HG03060 (cell line): ENCODE results near the gene RAB22A.
"Not testable (repeated sequence)": the region's sequence is repeated elsewhere in the genome, so short reads cannot be mapped to it uniquely, and the experiment has no call there.

Source experiments
- ATAC-seq: cut with Tn5 transposase; IDR thresholded peaks from one replicate; pipeline ENCODE4 v1.9.1; 2021; ENCODE audit warnings: low read depth, moderate number of reproducible peaks; ENCODE audit not compliant: unreplicated experiment

RAB22A gene

GRCh38 chr20:58340853-58341252 is 31.3 kb downstream of the RAB22A start:
- no peak for ATAC-seq

GRCh38 chr20:58342104-58342945 is 32.8 kb downstream of the RAB22A start:
- ATAC-seq: no peak

GRCh38 chr20:58344741-58345140 is 35.2 kb downstream of the RAB22A start:
- no peak for ATAC-seq

GRCh38 chr20:58349570-58349969 is 40.1 kb downstream of the RAB22A start:
- no peak for ATAC-seq

- no peak for ATAC-seq
These were observed 43.0 kb downstream of the RAB22A start for GRCh38 chr20:58352468-58352867.

GRCh38 chr20:58359441-58359840 is 49.9 kb downstream of the RAB22A start:
- ATAC-seq: no peak

GRCh38 chr20:58360936-58361335 is 51.4 kb downstream of the RAB22A start:
- no peak for ATAC-seq

- no peak for ATAC-seq
These were observed 52.1 kb downstream of the RAB22A start for GRCh38 chr20:58361481-58362205.

- no peak for ATAC-seq
These were observed 52.6 kb downstream of the RAB22A start for GRCh38 chr20:58362206-58362516.

- no peak for ATAC-seq
These were observed 53.5 kb downstream of the RAB22A start for GRCh38 chr20:58362970-58363369.

GRCh38 chr20:58366866-58367265 is 57.4 kb downstream of the RAB22A start:
- no peak for ATAC-seq

- no peak for ATAC-seq
These were observed 63.3 kb downstream of the RAB22A start for GRCh38 chr20:58372806-58373205.

GRCh38 chr20:58373296-58373695 is 63.8 kb downstream of the RAB22A start:
- ATAC-seq: not testable (repeated sequence)

GRCh38 chr20:58374027-58374850 is 64.7 kb downstream of the RAB22A start:
- no peak for ATAC-seq

- ATAC-seq: no peak
These were observed 65.6 kb downstream of the RAB22A start for GRCh38 chr20:58374906-58375758.

- no peak for ATAC-seq
These were observed 66.3 kb downstream of the RAB22A start for GRCh38 chr20:58375759-58376352.

GRCh38 chr20:58377017-58377416 is 67.5 kb downstream of the RAB22A start:
- no peak for ATAC-seq

- no peak for ATAC-seq
These were observed 68.4 kb downstream of the RAB22A start for GRCh38 chr20:58377766-58378401.

GRCh38 chr20:58378704-58379103 is 69.2 kb downstream of the RAB22A start:
- no peak for ATAC-seq
